ENCODE measurements around the gene SLC10A6.

Gene SLC10A6

GRCh38 chr4:86815653-86816052, 33.5 kb downstream of the SLC10A6 start:
- no peak for TF ChIP-seq CTCF (IDR thresholded peaks at IDR 0.05; ENCODE audit: borderline replicate concordance, control extremely low read depth, extremely low read depth, insufficient read depth, missing control alignments)
- DNase-seq (ENCODE audit: low spot score): no peak
- in situ Hi-C loops (cut with MboI; ENCODE audit: low sequenced_read_pairs, unreplicated experiment): no loop called here

GRCh38 chr4:86810847-86811246, 38.3 kb downstream of the SLC10A6 start:
- no peak for DNase-seq (ENCODE audit: low spot score)
- TF ChIP-seq CTCF (IDR thresholded peaks at IDR 0.05; ENCODE audit: borderline replicate concordance, control extremely low read depth, extremely low read depth, insufficient read depth, missing control alignments): no peak
- in situ Hi-C loops (cut with MboI; ENCODE audit: low sequenced_read_pairs, unreplicated experiment): no loop called here

DNA sequence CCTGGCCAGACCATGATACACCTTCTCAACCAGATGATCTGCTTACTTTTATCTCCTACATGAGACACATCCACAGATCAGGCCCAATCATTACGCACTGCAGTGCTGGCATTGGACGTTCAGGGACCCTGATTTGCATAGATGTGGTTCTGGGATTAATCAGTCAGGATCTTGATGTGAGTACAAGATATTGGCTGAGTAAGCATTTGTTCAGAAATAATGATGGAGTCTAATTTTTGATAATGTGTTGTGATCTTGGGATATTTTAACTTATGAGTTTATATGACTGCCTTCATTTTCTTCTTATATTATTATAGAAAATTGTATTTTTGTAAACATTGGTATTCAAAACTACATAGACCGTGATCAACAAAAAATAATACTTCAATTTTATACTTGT, 39.4 kb downstream of the SLC10A6 start:
- DNase-seq (ENCODE audit: low spot score): no peak
- no peak for TF ChIP-seq CTCF (IDR thresholded peaks at IDR 0.05; ENCODE audit: borderline replicate concordance, control extremely low read depth, extremely low read depth, insufficient read depth, missing control alignments)
- in situ Hi-C loops (cut with MboI; ENCODE audit: low sequenced_read_pairs, unreplicated experiment): no loop called here

GRCh38 chr4:86791126-86791525, 58.1 kb downstream of the SLC10A6 start:
- no peak for DNase-seq (ENCODE audit: low spot score)
- TF ChIP-seq CTCF (IDR thresholded peaks at IDR 0.05; ENCODE audit: borderline replicate concordance, control extremely low read depth, extremely low read depth, insufficient read depth, missing control alignments): no peak
- in situ Hi-C loops (cut with MboI; ENCODE audit: low sequenced_read_pairs, unreplicated experiment): no loop called here

- in situ Hi-C loops (cut with MboI; ENCODE audit: low sequenced_read_pairs, unreplicated experiment): no loop called here
- no peak for DNase-seq (ENCODE audit: low spot score)
- TF ChIP-seq CTCF (IDR thresholded peaks at IDR 0.05; ENCODE audit: borderline replicate concordance, control extremely low read depth, extremely low read depth, insufficient read depth, missing control alignments): no peak
These were observed 60.4 kb downstream of the SLC10A6 start for GRCh38 chr4:86788826-86789225.

DNA sequence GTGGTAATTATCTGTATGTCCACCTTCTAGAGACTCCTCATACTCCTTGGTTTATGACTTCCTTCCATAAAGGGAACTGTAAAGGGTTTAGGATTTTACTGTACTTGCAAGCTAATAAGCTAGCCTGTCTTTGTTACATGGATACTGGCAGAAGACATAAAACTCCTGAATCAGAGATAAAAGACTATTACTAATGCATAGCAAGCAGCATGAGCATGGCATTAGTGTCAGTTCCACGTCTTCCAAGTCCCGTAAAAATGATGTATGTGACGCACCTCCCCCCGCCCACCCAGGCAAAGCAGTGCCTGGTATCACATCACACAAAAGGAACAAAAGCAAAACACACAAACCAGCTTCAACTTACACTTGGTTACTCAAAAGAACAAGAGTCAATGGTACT, 71.0 kb downstream of the SLC10A6 start:
- in situ Hi-C loops (cut with MboI; ENCODE audit: low sequenced_read_pairs, unreplicated experiment): no loop called here
- TF ChIP-seq CTCF (IDR thresholded peaks at IDR 0.05; ENCODE audit: borderline replicate concordance, control extremely low read depth, extremely low read depth, insufficient read depth, missing control alignments): no peak
- DNase-seq (ENCODE audit: low spot score): no peak

DNA sequence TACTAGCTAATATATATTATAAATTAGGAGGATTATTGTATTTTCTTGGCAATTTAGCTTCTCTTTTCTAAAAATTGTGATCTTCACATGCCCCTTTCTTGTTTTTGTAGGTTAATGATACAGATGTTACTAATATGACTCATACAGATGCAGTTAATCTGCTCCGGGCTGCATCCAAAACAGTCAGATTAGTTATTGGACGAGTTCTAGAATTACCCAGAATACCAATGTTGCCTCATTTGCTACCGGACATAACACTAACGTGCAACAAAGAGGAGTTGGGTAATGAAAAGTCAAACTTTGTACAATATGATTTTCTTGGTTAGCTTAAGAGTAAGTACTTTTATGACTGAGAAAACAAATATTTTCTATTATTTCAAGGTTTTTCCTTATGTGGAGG, 74.1 kb downstream of the SLC10A6 start:
- TF ChIP-seq CTCF (IDR thresholded peaks at IDR 0.05; ENCODE audit: borderline replicate concordance, control extremely low read depth, extremely low read depth, insufficient read depth, missing control alignments): no peak
- in situ Hi-C loops (cut with MboI; ENCODE audit: low sequenced_read_pairs, unreplicated experiment): no loop called here

More for the DNA sequence above, 74.1 kb downstream of the SLC10A6 start:
- no peak for DNase-seq (ENCODE audit: low spot score)
